NCI-H524 treated with DMSO at 0.1 percent for 48 hours (cell line): ENCODE results near the gene TMEM63C.

ENCODE experiments used
- DNase-seq: peaks from one replicate; lab custom pipeline; 2025; lab: John Stamatoyannopoulos, UW

TMEM63C gene

DNA sequence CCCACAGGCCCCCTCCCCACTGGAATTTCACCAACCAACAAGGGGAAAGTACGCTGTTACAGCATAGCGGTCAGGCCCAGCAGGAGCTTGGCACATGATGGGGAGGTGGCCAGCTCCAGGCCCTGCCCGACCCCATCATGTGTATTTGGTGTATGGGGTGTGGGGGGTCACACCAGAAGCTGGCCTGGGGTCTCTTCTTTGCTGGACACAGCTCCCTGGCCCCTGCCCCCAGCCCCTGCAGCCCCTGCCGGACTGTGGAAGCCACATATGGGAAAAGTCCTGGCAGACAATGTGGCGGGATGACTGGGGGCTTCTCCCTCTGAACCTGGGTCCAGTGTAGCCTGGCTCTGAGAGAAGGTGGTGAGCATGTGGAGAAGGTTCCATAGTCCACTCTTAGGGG lies 77.0 kb downstream of the TMEM63C start:
- no peak for DNase-seq

DNA sequence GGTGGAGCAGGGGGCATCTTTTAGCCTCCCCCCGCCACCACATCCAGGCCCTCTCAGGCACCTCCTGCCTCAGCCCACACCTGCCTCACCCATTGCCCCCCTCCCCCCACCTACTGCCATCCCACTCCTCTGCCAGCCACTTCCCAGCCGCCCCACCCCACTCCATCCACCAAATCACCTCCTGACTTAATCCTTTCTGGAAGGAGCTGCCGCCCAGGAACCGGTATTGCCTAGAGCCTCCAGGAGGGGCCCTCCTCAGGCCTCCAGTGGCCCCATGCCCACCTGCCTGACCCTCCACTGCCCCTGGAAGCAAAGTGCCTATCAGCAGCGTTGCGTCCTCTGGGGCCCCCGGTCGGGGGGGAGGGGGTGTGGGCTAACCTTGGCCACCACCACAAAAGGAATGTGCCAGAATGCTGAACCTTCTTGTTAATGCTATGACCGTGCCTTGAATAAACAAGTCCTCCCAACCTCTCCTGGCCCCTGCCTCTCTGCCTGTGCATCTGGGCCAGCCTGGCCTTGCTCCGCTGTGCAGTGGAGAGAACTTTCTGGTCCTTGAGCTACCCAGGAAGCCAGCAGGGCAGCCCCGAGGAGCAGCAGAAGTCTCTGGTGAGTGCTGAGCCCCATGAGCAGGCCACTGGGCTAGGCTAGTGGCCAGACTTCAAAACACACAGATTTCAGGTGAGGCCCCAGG lies 77.6 kb downstream of the TMEM63C start:
- DNase-seq: no peak

- no peak for DNase-seq
These were observed 78.6 kb downstream of the TMEM63C start for GRCh38 chr14:77260199-77260598.

- DNase-seq: no peak
These were observed 79.0 kb downstream of the TMEM63C start for GRCh38 chr14:77260631-77261030.

DNA sequence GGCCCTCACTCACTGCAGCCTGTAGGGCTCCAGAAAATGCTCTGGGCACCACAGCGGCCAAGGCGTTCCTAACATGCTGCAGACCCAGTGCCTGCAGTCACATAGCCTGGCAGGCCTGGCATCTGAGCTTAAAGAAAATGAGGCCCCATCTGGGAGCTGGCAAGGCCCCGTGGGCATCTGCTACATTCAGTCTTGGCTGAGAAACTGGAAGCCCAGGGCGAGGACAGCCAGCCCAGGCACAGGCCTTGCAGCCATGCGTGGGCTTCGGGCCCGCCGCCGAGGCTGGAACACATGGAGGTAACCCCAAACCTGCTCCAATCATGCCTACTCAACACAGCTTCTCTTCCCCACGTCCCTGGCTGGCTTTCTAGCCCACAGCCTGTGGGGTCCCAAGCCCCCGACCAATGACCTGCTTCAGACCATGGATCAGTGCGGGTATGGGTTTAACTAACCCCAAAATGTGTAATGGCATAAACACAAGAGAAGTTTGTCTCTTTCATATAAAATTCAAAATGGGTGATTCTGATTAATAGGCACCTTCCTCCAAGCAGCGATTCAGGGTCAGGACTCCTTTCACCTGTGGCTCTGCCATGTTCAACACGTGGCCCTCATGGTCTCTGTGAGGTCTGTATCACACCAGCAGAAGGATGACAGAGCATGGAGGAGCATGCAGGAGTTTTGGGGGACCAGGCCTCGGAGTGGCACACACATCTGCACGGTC lies 83.0 kb downstream of the TMEM63C start:
- DNase-seq: no peak

- no peak for DNase-seq
These were observed 83.6 kb downstream of the TMEM63C start for GRCh38 chr14:77265187-77265515.

GRCh38 chr14:77265561-77266335 lies 84.2 kb downstream of the TMEM63C start:
- peak; percentile 32 for DNase-seq

- no peak for DNase-seq
These were observed 84.7 kb downstream of the TMEM63C start for GRCh38 chr14:77266336-77266735.

GRCh38 chr14:77267937-77268699 lies 86.5 kb downstream of the TMEM63C start:
- DNase-seq: no peak

DNA sequence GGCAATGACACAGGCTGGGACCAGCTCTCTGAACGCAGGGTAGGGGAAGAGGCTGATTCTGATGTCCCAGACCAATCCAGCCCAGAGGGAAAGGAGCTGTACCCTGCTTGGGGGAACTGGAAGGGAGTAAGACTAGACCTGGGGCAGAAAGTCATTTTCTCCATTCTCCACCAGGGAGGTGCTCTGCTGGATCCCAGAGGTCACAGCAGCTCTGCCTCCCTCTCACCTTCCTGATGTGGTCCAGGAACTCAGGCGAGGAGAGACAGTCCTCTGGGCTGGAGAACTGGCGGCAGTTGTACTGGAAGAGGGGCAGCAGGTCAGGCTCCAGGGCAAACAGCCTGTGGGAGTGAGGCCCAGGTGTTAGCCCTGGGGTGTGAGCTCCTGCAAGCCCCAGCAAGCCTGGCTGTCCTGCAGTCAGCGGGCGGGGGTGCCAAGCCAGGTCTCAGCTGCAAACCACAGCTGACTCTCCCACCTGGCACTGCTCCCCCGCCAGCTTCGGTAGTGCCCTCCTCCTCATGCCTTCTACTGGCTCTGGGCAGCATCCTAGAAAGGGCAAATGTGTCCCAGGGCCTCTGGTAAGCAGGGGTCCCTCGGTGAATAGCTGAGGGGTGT lies 87.5 kb downstream of the TMEM63C start:
- DNase-seq: peak; percentile 70

DNA sequence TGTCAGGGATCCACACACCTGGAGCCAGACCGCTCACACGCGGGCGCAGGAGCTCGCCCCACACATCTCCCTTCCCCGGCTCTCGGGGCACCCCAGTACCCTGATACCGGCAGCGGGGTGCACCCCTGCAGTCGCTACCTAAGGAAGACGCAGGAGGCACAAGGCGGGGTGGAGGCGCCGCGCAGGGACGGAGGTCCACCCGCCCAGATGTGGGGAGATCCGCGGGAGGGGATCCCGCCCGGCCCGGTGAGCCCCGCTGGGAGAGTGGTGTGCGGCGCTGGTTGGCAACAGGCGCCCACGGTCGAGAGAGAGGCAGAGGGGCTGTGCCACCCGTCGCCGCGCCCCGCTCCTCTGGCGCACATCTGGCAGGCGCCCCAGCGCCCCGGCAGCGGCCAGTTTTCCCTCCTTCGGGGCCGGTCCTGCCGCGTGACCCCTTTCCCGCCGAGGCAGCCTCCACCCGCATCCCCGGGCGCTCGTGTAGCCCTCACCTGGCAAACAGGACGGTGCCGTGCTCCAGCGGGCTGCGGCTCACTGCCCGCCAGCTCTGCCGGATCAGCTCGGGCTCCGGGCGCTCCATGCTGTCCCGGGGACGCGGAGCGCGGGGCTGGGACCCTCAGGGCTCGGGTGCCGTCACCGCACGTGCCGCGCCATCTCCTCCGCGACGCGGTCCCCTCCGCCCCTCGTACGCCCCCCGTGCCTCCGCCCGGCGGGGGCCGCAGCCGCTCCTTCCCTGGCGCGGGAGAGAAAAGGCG lies 88.9 kb downstream of the TMEM63C start:
- DNase-seq: no peak

- no peak for DNase-seq
These were observed 89.6 kb downstream of the TMEM63C start, which contains the start of gene NGB for GRCh38 chr14:77271113-77271710. TSS of gene NGB (minus strand) at chr14:77271206. CDS start at chr14:77270937, 269 bp downstream.

- no peak for DNase-seq
These were observed 90.7 kb downstream of the TMEM63C start for GRCh38 chr14:77272261-77272660.

DNA sequence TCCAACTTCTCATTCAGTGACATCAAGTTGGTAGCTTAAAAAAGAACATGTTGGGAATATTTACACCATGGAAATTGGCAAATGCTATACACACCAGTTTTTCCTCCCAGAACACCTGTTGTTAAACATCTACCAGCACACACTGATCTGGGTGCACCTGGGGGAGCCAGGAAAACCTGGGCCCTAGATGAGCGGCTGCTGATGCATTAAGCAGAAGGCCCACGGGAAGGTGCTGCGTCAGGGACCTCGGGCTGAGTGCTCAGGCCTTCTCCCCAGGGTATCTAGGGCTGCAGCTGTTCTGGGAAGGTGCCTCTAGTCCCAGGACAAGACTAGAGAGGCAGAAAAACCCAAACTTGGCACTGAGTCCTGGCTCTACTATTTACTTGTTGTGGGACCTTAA lies 92.2 kb downstream of the TMEM63C start:
- DNase-seq: no peak

DNA sequence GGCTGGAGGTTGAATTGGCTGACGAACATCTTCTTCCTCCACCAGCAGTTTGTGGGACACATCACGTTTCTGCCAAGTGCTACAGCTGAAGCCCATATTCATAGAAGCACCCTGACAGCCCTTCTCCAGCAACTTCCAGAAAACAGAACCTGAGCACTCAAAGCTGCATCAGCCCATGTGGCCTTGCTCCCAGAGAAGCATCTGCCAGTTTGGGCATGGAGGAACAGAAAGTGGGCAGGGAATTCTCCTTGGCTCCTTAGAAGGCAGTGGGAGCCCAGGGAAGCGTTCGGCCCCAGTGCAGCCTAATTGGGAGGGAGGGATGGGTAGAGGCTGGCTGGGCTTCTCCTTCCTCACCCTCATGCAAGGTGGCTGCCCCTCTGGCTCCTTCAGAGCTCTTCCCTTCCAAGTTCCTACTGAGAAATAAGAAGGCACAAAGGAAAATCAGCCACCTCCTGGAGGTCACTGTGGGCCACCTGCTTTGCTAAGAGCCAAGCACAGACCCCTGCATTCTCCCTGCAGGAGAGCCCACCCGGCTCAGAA lies 93.5 kb downstream of the TMEM63C start:
- DNase-seq: no peak

- DNase-seq: no peak
These were observed 94.0 kb downstream of the TMEM63C start for GRCh38 chr14:77275601-77276017.

DNA sequence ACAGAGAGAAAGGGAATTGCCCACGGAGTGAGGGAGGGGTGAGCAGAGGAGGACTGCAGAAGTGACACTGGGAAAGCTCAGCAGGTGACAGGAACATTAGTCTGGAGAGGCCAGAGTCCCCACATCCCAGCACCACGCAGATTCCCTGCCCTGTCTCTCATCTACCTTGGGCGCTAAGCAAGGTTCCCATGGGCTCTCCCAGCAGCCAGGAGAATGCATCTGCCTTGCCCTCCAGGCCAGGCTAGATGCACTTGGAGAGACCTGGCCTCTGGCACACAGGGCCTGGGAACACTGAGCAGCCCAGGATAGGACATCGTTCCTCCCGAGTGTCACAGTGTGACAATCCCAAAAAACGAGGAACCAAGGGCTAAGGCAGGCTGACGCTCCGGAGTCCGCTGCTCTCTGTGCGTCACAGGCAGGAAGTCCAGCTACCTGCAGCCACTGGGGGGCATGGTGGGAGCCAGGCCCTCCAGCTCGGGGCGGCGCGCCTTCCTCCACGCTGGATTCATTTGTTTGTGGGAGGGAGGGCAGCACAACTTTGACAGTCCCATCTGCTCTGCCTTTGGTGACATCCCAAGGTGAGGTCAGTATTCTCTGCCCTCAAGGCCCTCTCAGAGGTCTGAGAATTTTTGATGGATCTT lies 94.8 kb downstream of the TMEM63C start:
- no peak for DNase-seq

DNA sequence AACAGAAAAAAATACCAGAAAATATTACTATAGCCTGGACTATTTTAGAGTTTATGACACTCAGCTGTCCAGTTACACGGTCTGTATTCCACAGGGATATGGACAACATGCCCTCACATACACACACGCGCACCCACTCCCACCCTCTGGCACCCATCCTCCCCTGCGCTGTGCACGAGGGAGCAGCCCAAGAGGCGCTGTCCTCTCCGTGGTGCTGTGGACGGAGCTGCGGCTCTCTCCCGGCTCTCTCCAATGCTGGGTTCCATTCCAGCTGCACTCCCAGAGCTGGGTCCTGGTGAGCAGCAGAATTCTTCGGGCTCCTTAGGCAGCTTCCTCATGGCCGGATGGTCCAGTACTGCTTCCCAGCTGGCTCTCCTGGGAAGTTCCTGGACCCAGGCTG lies 95.4 kb downstream of the TMEM63C start:
- DNase-seq: no peak

GRCh38 chr14:77278461-77279230 lies 97.0 kb downstream of the TMEM63C start:
- no peak for DNase-seq
